Testis (tissue), 5 donors: ENCODE results near the gene ALPL. TPM values are rescaled to one million over a fixed set of nuclear protein-coding genes. Genes with fewer than 3 reads are reported as not detected.
"Not testable (repeated sequence)": the region's sequence is repeated elsewhere in the genome, so short reads cannot be mapped to it uniquely, and the experiment has no call there.

Experiments
- DNase-seq: peaks from one replicate; pipeline ENCODE4 v3.0.0-alpha.2; 2019
- H3K27ac ChIP-seq, 2 donors: fragments of 200-600 bp; sonication (generic); one replicate each; pipeline ENCODE4 v1.5.1; 2019
- H3K27me3 ChIP-seq: fragments of 200-600 bp; sonication (generic); one replicate; pipeline ENCODE4 v1.5.1; 2019
- H3K36me3 ChIP-seq: fragments of 200-600 bp; sonication (generic); one replicate; pipeline ENCODE4 v1.5.1; 2017; ENCODE audit warnings: low read depth; ENCODE audit errors: missing control alignments
- H3K4me1 ChIP-seq: fragments of 200-600 bp; sonication (generic); one replicate; pipeline ENCODE4 v1.5.1; 2019
- H3K4me3 ChIP-seq, 2 donors: fragments of 200-600 bp; sonication (generic); one replicate each; pipeline ENCODE4 v1.5.1; 2017 to 2019
- H3K9me3 ChIP-seq: fragments of 200-600 bp; sonication (generic); one replicate; pipeline ENCODE4 v1.5.1; 2017
- CTCF ChIP-seq, 3 experiments: fragments of 450-650 bp in 2 of 3; fragments of 200-600 bp in 1 of 3; sonication (generic) in 1 of 3; IDR thresholded peaks; one replicate each; pipeline ENCODE4 v1.5.1; 2016 to 2019; ENCODE audit warnings: antibody characterized with exemption in 3 of 3, mild to moderate bottlenecking in 2 of 3, moderate library complexity in 1 of 3
- POLR2A ChIP-seq: fragments of 450-650 bp; IDR thresholded peaks from one replicate; pipeline ENCODE4 v1.6.1; 2017; ENCODE audit warnings: antibody characterized with exemption, mild to moderate bottlenecking, moderate library complexity
- WGBS, 2 donors: methylation state at CpG; one replicate each; pipeline ENCODE4 v1.1.5; 2018; 5-methylcytosine and 5-hydroxymethylcytosine counted together
- intact Hi-C: fragments of 100-400 bp; cut with DNase I; formaldehyde crosslinking; loops from one replicate; pipeline ENCODE4 v1.15.1; 2023; ENCODE audit warnings: low total_unique reads
- long read RNA-seq, 2 donors: transcript quantifications; one replicate each; lab custom pipeline, GENCODE V29; 2026
- polyA plus RNA-seq: library from polyadenylated mRNA; stranded (reverse); fragments of 350-450 nt; fragmentation: Illumina TruSeq; extraction: RNeasy Lipid Tissue Mini Kit (QIAGEN cat#74804); gene quantifications from one replicate; pipeline ENCODE4 v1.2.3, GENCODE V29; 2014; ENCODE audit warnings: low read depth, low replicate concordance; ENCODE audit not compliant: insufficient read depth
- total RNA-seq, 2 donors: library from RNA; depleted of rRNA; stranded (reverse); fragments of >200 nt; gene quantifications; one replicate each; pipeline ENCODE4 v1.2.3, GENCODE V29; 2016

Gene ALPL
- total RNA-seq (10 to 100 TPM; 15.7 to 22.2 TPM), polyA plus RNA-seq (11.8 TPM)
- long read RNA-seq, donor 1, transcript ALPL-204 (12 exons, 2,589 nt): major isoform, 11 of 11 reads
- long read RNA-seq, donor 1, partial matches to known transcripts: 0 of 11 reads
- long read RNA-seq, donor 1, other reads (novel, unspliced or antisense): 0 of 11 reads
- long read RNA-seq, donor 2, transcript ALPL-204 (12 exons, 2,589 nt): major isoform, 11 of 26 reads
- long read RNA-seq, donor 2, partial matches to known transcripts: 15 of 26 reads
- long read RNA-seq, donor 2, other reads (novel, unspliced or antisense): 0 of 26 reads

GRCh38 chr1:21509351-21510112 is at the start of gene ALPL:
Gene ALPL, plus strand, starts transcription at chr1:21509423. Its CDS starts 44,659 bp downstream, at chr1:21554082.
- H3K4me1 ChIP-seq: peaks cover 10% of the 10 kb centered on the region
- H3K27me3 ChIP-seq: no peaks in the 10 kb centered on the region
- peak within 1 kb of the TSS; percentile 46 to 48 for H3K4me3 ChIP-seq
- H3K36me3 ChIP-seq: no peaks in the 10 kb centered on the region
- H3K27ac ChIP-seq: no peak within 1 kb of the TSS
- WGBS, 2 donors: 12 to 24% methylated on average over 5 to 52 of the region's 67 CpGs
- TF ChIP-seq POLR2A (no peak), CTCF (IDR thresholded peaks at IDR 0.05) (no peak)
- intact Hi-C loops: no loop called here
- no peaks in the 10 kb centered on the region for H3K9me3 ChIP-seq
- no peak for DNase-seq

- H3K4me3 ChIP-seq, H3K27ac ChIP-seq, DNase-seq, intact Hi-C loops, H3K27me3 ChIP-seq, H3K4me1 ChIP-seq, H3K36me3 ChIP-seq, H3K9me3 ChIP-seq: not testable (repeated sequence)
These were observed 44.1 kb upstream of the ALPL start for GRCh38 chr1:21465127-21465526.

- H3K27me3 ChIP-seq, intact Hi-C loops, DNase-seq, H3K27ac ChIP-seq, H3K36me3 ChIP-seq, H3K4me3 ChIP-seq, H3K4me1 ChIP-seq, H3K9me3 ChIP-seq: not testable (repeated sequence)
- 85% methylated on average over 4 of the region's 4 CpGs for WGBS, 2 donors
These were observed 41.3 kb upstream of the ALPL start for GRCh38 chr1:21467946-21468345.

GRCh38 chr1:21468599-21468998 is 40.6 kb upstream of the ALPL start:
- no peak for DNase-seq
- Histone ChIP-seq H3K36me3 (no peaks in the 10 kb centered on the region), H3K9me3 (no peaks in the 10 kb centered on the region), H3K27me3 (no peaks in the 10 kb centered on the region), H3K4me1 (no peaks in the 10 kb centered on the region), H3K27ac (no peak overlapping the region), H3K4me3 (no peak overlapping the region)
- 67 to 78% methylated on average over 10 of the region's 10 CpGs for WGBS, 2 donors
- no peak for TF ChIP-seq POLR2A
- no peak for TF ChIP-seq CTCF (IDR thresholded peaks at IDR 0.05)
- intact Hi-C loops: no loop called here

- no peaks in the 10 kb centered on the region for H3K9me3 ChIP-seq
- no peaks in the 10 kb centered on the region for H3K4me1 ChIP-seq
- H3K27ac ChIP-seq: no peak overlapping the region
- no peak for DNase-seq
- WGBS, 2 donors: 86 to 95% methylated on average over 9 of the region's 9 CpGs
- no peak overlapping the region for H3K4me3 ChIP-seq
- H3K27me3 ChIP-seq: no peaks in the 10 kb centered on the region
- TF ChIP-seq POLR2A (no peak), CTCF (IDR thresholded peaks at IDR 0.05) (no peak)
- intact Hi-C loops: no loop called here
- H3K36me3 ChIP-seq: no peaks in the 10 kb centered on the region
These were observed 39.6 kb upstream of the ALPL start for GRCh38 chr1:21469581-21469980.
